ENCODE data around the gene RAPH1. TPM values are rescaled to one million over a fixed set of nuclear protein-coding genes. Genes with fewer than 3 reads are reported as not detected.

Gene RAPH1
- total RNA-seq: 14.6 and 22.1 TPM in 2 replicates
- polyA plus RNA-seq: 8.3 and 12.9 TPM in 2 replicates

GRCh38 chr2:203535078-203535783 is at the start of gene RAPH1:
RAPH1 (minus strand) TSS chr2:203535301; CDS start chr2:203495353, 39,948 bp downstream.
- peaks cover 10% of the 10 kb centered on the region for H3K4me1 ChIP-seq (ENCODE audit: insufficient read depth)
- no peaks in the 10 kb centered on the region for H3K36me3 ChIP-seq (replicated peaks; ENCODE audit: insufficient read depth, low read depth)
- under 1% methylated on average over 43 of the region's 92 CpGs for WGBS (ENCODE audit: low lambda C conversion rate, missing lambda C conversion rate)
- H3K79me2 ChIP-seq: peaks cover 43% of the 10 kb centered on the region
- peak within 1 kb of the TSS; percentile 97 for H3K4me3 ChIP-seq
- H4K20me1 ChIP-seq (ENCODE audit: insufficient read depth, poor library complexity, severe bottlenecking): peaks cover 34% of the 10 kb centered on the region
- no peaks in the 10 kb centered on the region for H3K27me3 ChIP-seq
- H2AFZ ChIP-seq: peak within 1 kb of the TSS; percentile 93
- H3K27ac ChIP-seq: peak within 1 kb of the TSS; percentile 98
- DNase-seq (ENCODE audit: low spot score): peak; percentile 95
- H3K4me2 ChIP-seq: peak within 1 kb of the TSS; percentile 82
- TF ChIP-seq EZH2phosphoT487 (IDR thresholded peaks at IDR 0.05; ENCODE audit: low read depth, severe bottlenecking, unreplicated experiment) (no peak), CTCF (IDR thresholded peaks at IDR 0.05; ENCODE audit: poor library complexity) (no peak), EZH2 (IDR thresholded peaks at IDR 0.05; ENCODE audit: borderline replicate concordance) (no peak)
- no peaks in the 10 kb centered on the region for H3K9me3 ChIP-seq (ENCODE audit: low read depth)
- no peaks in the 10 kb centered on the region for H3K9me2 ChIP-seq (replicated peaks; ENCODE audit: insufficient read depth)

- Histone ChIP-seq H3K4me2 (no peak overlapping the region), H3K9me3 (ENCODE audit: low read depth) (no peaks in the 10 kb centered on the region), H3K36me3 (replicated peaks; ENCODE audit: insufficient read depth, low read depth) (no peaks in the 10 kb centered on the region), H3K9me2 (replicated peaks; ENCODE audit: insufficient read depth) (no peaks in the 10 kb centered on the region), H3K4me1 (ENCODE audit: insufficient read depth) (peaks cover 22% of the 10 kb centered on the region), H4K20me1 (ENCODE audit: insufficient read depth, poor library complexity, severe bottlenecking) (no peaks in the 10 kb centered on the region), H3K27ac (peak overlapping the region; percentile 7), H3K27me3 (no peaks in the 10 kb centered on the region), H3K4me3 (no peak overlapping the region), H3K79me2 (no peaks in the 10 kb centered on the region), H2AFZ (no peak overlapping the region)
- TF ChIP-seq EZH2phosphoT487 (IDR thresholded peaks at IDR 0.05; ENCODE audit: low read depth, severe bottlenecking, unreplicated experiment) (peak; percentile 62), EZH2 (IDR thresholded peaks at IDR 0.05; ENCODE audit: borderline replicate concordance) (no peak)
- DNase-seq (ENCODE audit: low spot score): peak; percentile 13
- WGBS (ENCODE audit: low lambda C conversion rate, missing lambda C conversion rate): 42% methylated on average over 1 of the region's 1 CpG
Observed at GRCh38 chr2:203584784-203585183, 49.7 kb upstream of the RAPH1 start.

- H3K4me2 ChIP-seq: no peak overlapping the region
- no peaks in the 10 kb centered on the region for H3K9me2 ChIP-seq (replicated peaks; ENCODE audit: insufficient read depth)
- H2AFZ ChIP-seq: no peak overlapping the region
- H3K9me3 ChIP-seq (ENCODE audit: low read depth): no peaks in the 10 kb centered on the region
- no peaks in the 10 kb centered on the region for H3K36me3 ChIP-seq (replicated peaks; ENCODE audit: insufficient read depth, low read depth)
- DNase-seq (ENCODE audit: low spot score): no peak
- H3K4me3 ChIP-seq: no peak overlapping the region
- no peaks in the 10 kb centered on the region for H3K79me2 ChIP-seq
- H3K27ac ChIP-seq: no peak overlapping the region
- TF ChIP-seq EZH2 (IDR thresholded peaks at IDR 0.05; ENCODE audit: borderline replicate concordance) (no peak), EZH2phosphoT487 (IDR thresholded peaks at IDR 0.05; ENCODE audit: low read depth, severe bottlenecking, unreplicated experiment) (no peak), CTCF (IDR thresholded peaks at IDR 0.05; ENCODE audit: poor library complexity) (no peak)
- no peaks in the 10 kb centered on the region for H4K20me1 ChIP-seq (ENCODE audit: insufficient read depth, poor library complexity, severe bottlenecking)
- H3K4me1 ChIP-seq (ENCODE audit: insufficient read depth): peaks cover 30% of the 10 kb centered on the region
- H3K27me3 ChIP-seq: no peaks in the 10 kb centered on the region
- WGBS (ENCODE audit: low lambda C conversion rate, missing lambda C conversion rate): 85% methylated on average over 2 of the region's 2 CpGs
Observed at GRCh38 chr2:203583701-203584100, 48.6 kb upstream of the RAPH1 start.

- H3K27ac ChIP-seq: no peak overlapping the region
- no peaks in the 10 kb centered on the region for H3K36me3 ChIP-seq (replicated peaks; ENCODE audit: insufficient read depth, low read depth)
- TF ChIP-seq EZH2phosphoT487 (IDR thresholded peaks at IDR 0.05; ENCODE audit: low read depth, severe bottlenecking, unreplicated experiment): no peak
- no peak for TF ChIP-seq CTCF (IDR thresholded peaks at IDR 0.05; ENCODE audit: poor library complexity)
- TF ChIP-seq EZH2 (IDR thresholded peaks at IDR 0.05; ENCODE audit: borderline replicate concordance): no peak
- H3K4me1 ChIP-seq (ENCODE audit: insufficient read depth): peaks cover 34% of the 10 kb centered on the region
- 94% methylated on average over 3 of the region's 3 CpGs for WGBS (ENCODE audit: low lambda C conversion rate, missing lambda C conversion rate)
- no peaks in the 10 kb centered on the region for H3K27me3 ChIP-seq
- H2AFZ ChIP-seq: no peak overlapping the region
- H3K4me2 ChIP-seq: no peak overlapping the region
- H3K4me3 ChIP-seq: no peak overlapping the region
- no peaks in the 10 kb centered on the region for H3K9me3 ChIP-seq (ENCODE audit: low read depth)
- DNase-seq (ENCODE audit: low spot score): no peak
- no peaks in the 10 kb centered on the region for H3K9me2 ChIP-seq (replicated peaks; ENCODE audit: insufficient read depth)
- no peaks in the 10 kb centered on the region for H3K79me2 ChIP-seq
- H4K20me1 ChIP-seq (ENCODE audit: insufficient read depth, poor library complexity, severe bottlenecking): no peaks in the 10 kb centered on the region
Observed at GRCh38 chr2:203583084-203583695, 48.1 kb upstream of the RAPH1 start.

Data from hepatocyte (in vitro differentiated cells).